Caco-2 (cell line): ENCODE results near the gene MYO18A. TPM values are rescaled to one million over a fixed set of nuclear protein-coding genes. Genes with fewer than 3 reads are reported as not detected.

Experiments used
- BruUV-seq: library from RNA; stranded (reverse); fragments of 400-500 nt; replicated peaks from 2 replicates; lab custom pipeline; 2021; lab: Mats Ljungman, UMichigan
- CTCF ChIA-PET: fragments of 300-600 bp; sonication (Branson Sonifier 250); formaldehyde crosslinking; loops from one replicate; lab custom pipeline; 2022; ENCODE audit warnings: antibody characterized with exemption; lab: Charles Lee
- POLR2A ChIA-PET: fragments of 300-600 bp; sonication (Branson Sonifier 250); formaldehyde crosslinking; loops from one replicate; lab custom pipeline; 2022; ENCODE audit warnings: antibody characterized with exemption; lab: Charles Lee
- DNase-seq, 2 experiments: peaks; one replicate each; pipeline versions ENCODE4 v3.0.0 to v3.0.0-alpha.2; 2020 to 2022
- H3K27me3 ChIP-seq: replicated peaks from 2 replicates; pipeline ENCODE4 v1.6.0; 2011; ENCODE audit warnings: low read length; ENCODE audit not compliant: control insufficient read depth, insufficient read depth
- H3K36me3 ChIP-seq: 2 replicates; pipeline ENCODE4 v1.5.1; 2011; ENCODE audit warnings: low read length; ENCODE audit not compliant: control insufficient read depth, insufficient read depth
- H3K4me1 ChIP-seq: fragments of 250-450 bp; sonication (Bioruptor Pico); 2 replicates; pipeline ENCODE4 v1.5.1; 2020; ENCODE audit warnings: mild to moderate bottlenecking
- H3K4me3 ChIP-seq: 2 replicates; pipeline ENCODE4 v1.5.1; 2011; ENCODE audit warnings: low read depth, mild to moderate bottlenecking, control low read depth, low read length
- H3K9me3 ChIP-seq: fragments of 250-450 bp; sonication (Bioruptor Pico); 2 replicates; pipeline ENCODE4 v1.5.1; 2020; ENCODE audit warnings: mild to moderate bottlenecking, moderate library complexity
- H3K27ac Mint-ChIP-seq: one replicate; pipeline ENCODE4 v1.8.0; 2022; ENCODE audit warnings: mixed read lengths; ENCODE audit not compliant: unreplicated experiment
- H3K27me3 Mint-ChIP-seq: one replicate; pipeline ENCODE4 v1.8.0; 2022; ENCODE audit warnings: mixed read lengths; ENCODE audit not compliant: insufficient read depth, unreplicated experiment
- H3K36me3 Mint-ChIP-seq: one replicate; pipeline ENCODE4 v1.8.0; 2022; ENCODE audit warnings: mild to moderate bottlenecking, mixed read lengths; ENCODE audit not compliant: insufficient read depth, unreplicated experiment
- H3K4me1 Mint-ChIP-seq: one replicate; pipeline ENCODE4 v1.8.0; 2022; ENCODE audit warnings: low read depth, mixed read lengths; ENCODE audit not compliant: unreplicated experiment
- H3K4me3 Mint-ChIP-seq: one replicate; pipeline ENCODE4 v1.8.0; 2022; ENCODE audit warnings: mild to moderate bottlenecking, moderate library complexity, mixed read lengths; ENCODE audit not compliant: unreplicated experiment
- H3K9me3 Mint-ChIP-seq: one replicate; pipeline ENCODE4 v1.8.0; 2022; ENCODE audit warnings: mixed read lengths; ENCODE audit not compliant: unreplicated experiment
- CTCF ChIP-seq, 2 experiments: fragments of 200-600 bp in 1 of 2; IDR thresholded peaks; 1 replicate in 1 of 2; 2 replicates in 1 of 2; pipeline versions ENCODE4 v1.5.1 to v1.8.0; 2011 to 2022; ENCODE audit warnings: antibody characterized with exemption in 1 of 2, control low read depth in 1 of 2, inconsistent platforms in 1 of 2, low read depth in 1 of 2, low read length in 1 of 2, mild to moderate bottlenecking in 1 of 2, moderate library complexity in 1 of 2; ENCODE audit not compliant: insufficient read depth in 1 of 2, severe bottlenecking in 1 of 2, unreplicated experiment in 1 of 2
- intact Hi-C: fragments of 100-400 bp; cut with micrococcal nuclease; formaldehyde crosslinking; loops from one replicate; pipeline ENCODE4 v1.10.0; 2022; ENCODE audit not compliant: unreplicated experiment
- total RNA-seq: library from RNA; stranded (reverse); gene quantifications from 2 replicates; pipeline ENCODE4 v1.2.3, GENCODE V29; 2022

Gene MYO18A
- total RNA-seq, 1 experiment from 2014 or later, result 47.1 TPM

DNA sequence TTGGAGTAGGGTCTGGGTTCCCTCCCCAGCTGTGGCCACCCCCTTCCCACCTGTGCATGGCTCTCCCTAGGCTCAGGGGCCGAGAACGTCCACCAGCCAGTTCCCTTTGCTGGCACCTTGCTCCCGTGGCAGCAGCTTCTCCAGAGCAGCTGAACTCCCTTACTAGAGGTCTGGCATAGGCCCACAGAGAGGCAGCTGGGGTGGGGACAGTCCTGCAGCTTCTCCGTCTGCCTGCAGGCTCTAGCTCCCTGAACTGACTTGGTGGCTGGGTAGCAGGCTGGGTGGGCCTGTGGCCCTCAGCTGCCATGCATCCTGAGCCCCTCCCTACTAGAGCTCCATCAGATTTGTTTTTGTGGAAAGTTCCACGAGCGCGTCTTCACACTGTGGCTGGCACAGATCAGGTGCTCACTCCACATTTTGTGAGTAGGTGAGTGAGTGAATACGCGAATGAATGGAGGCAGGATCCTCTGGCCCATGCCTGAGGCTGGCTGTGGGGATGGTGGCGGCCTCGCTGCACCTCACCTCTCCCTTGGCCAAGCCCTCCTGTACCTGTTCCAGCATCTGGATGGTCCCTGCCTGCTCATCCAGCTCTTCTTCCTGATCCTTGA lies 86.0 kb downstream of the MYO18A start:
- peaks cover 21% of the 10 kb centered on the region for H3K36me3 Mint-ChIP-seq

GRCh38 chr17:29093090-29093871 lies 86.9 kb downstream of the MYO18A start:
- Mint-ChIP-seq H3K4me1 (no peaks in the 10 kb centered on the region), H3K36me3 (peaks cover 21% of the 10 kb centered on the region), H3K9me3 (no peaks in the 10 kb centered on the region), H3K4me3 (no peak overlapping the region), H3K27ac (no peak overlapping the region), H3K27me3 (no peaks in the 10 kb centered on the region)
- intact Hi-C loops, result no loop called here
- no peaks in the 10 kb centered on the region for H3K4me1 ChIP-seq
- no peak for TF ChIP-seq CTCF (IDR thresholded peaks at IDR 0.05; ENCODE audit: insufficient read depth in 1 of 2, low read depth in 1 of 2, low read length in 1 of 2, severe bottlenecking in 1 of 2, unreplicated experiment in 1 of 2)
- no peak for DNase-seq
- no peaks in the 10 kb centered on the region for H3K9me3 ChIP-seq
- POLR2A ChIA-PET, result no interaction called here
- H3K36me3 ChIP-seq, result peaks cover 5% of the 10 kb centered on the region; the same call in 1 of the 2 replicates
- no TSS peak for BruUV-seq
- no peak overlapping the region for H3K4me3 ChIP-seq
- H3K27me3 ChIP-seq, result no peaks in the 10 kb centered on the region
- CTCF ChIA-PET, result interaction anchor here (1.2 kb wide), 1 partner anchor 24 kb away, joined by 3 read pairs; no protein-coding TSS in a partner anchor

More for the DNA sequence above, 86.0 kb downstream of the MYO18A start:
- no peak overlapping the region for H3K4me3 ChIP-seq
- H3K4me1 ChIP-seq, result no peaks in the 10 kb centered on the region
- TF ChIP-seq CTCF (IDR thresholded peaks at IDR 0.05; ENCODE audit: insufficient read depth in 1 of 2, low read depth in 1 of 2, low read length in 1 of 2, severe bottlenecking in 1 of 2, unreplicated experiment in 1 of 2), result no peak
- H3K27me3 ChIP-seq, result no peaks in the 10 kb centered on the region
- H3K27me3 Mint-ChIP-seq, result no peaks in the 10 kb centered on the region
- no peaks in the 10 kb centered on the region for H3K4me1 Mint-ChIP-seq
- no peak overlapping the region for H3K27ac Mint-ChIP-seq
- no peaks in the 10 kb centered on the region for H3K9me3 ChIP-seq
- intact Hi-C loops, result no loop called here
- no peak overlapping the region for H3K4me3 Mint-ChIP-seq
- peaks cover 5% of the 10 kb centered on the region; the same call in 1 of the 2 replicates for H3K36me3 ChIP-seq
- DNase-seq, result no peak
- POLR2A ChIA-PET, result no interaction called here
- no peaks in the 10 kb centered on the region for H3K9me3 Mint-ChIP-seq
- no TSS peak for BruUV-seq
- CTCF ChIA-PET, result interaction anchor here (1.2 kb wide), 1 partner anchor 23 kb away, joined by 3 read pairs; no protein-coding TSS in a partner anchor

DNA sequence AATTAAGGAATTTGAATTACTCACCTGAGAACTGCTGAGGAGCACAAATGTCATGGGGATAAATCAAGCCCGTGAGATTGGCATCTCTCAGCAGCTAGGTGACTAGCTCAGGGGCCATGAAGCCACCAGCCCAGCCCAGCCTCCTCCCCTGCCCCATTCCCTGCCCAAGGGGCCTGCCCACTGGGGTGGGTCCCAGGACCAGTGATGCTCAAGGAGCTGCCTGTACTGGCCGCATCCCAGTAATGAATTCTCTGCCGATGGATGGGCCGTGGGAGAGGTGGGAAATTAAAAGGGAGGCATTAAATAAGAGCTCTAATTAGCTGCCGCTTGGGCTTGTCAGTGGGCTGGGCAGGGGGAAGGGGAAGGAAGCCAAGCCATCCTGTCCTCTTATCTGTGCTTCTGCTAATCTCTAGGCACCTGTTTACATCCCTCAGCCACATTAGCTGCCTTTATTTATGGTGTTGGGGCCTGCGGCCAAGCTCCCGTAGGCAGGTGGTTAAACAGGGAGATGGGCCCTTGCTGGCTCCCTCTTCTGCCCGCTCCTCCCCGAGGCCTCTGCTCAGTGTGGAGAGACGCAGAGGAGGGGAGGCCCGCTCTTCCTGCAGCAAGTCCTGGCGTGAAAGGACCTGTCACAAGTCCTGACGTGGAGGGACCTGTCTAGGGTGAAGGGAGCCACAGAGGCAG lies 88.5 kb downstream of the MYO18A start:
- no peak overlapping the region for H3K4me3 Mint-ChIP-seq
- intact Hi-C loops, result no loop called here
- peaks cover 28% of the 10 kb centered on the region for H3K36me3 Mint-ChIP-seq
- no peak for DNase-seq
- BruUV-seq, result no TSS peak
- no peak for TF ChIP-seq CTCF (IDR thresholded peaks at IDR 0.05; ENCODE audit: insufficient read depth in 1 of 2, low read depth in 1 of 2, low read length in 1 of 2, severe bottlenecking in 1 of 2, unreplicated experiment in 1 of 2)
- POLR2A ChIA-PET, result no interaction called here
- Histone ChIP-seq H3K9me3 (no peaks in the 10 kb centered on the region), H3K4me3 (no peak overlapping the region), H3K27me3 (no peaks in the 10 kb centered on the region), H3K4me1 (no peaks in the 10 kb centered on the region), H3K36me3 (no peaks in the 10 kb centered on the region)
- H3K27me3 Mint-ChIP-seq, result no peaks in the 10 kb centered on the region
- H3K4me1 Mint-ChIP-seq, result no peaks in the 10 kb centered on the region
- CTCF ChIA-PET, result interaction anchor here (2.9 kb wide), 1 partner anchor 126 kb away, joined by 24 read pairs; no protein-coding TSS in a partner anchor
- peak overlapping the region; percentile 39 for H3K27ac Mint-ChIP-seq
- no peaks in the 10 kb centered on the region for H3K9me3 Mint-ChIP-seq
